GM23248 (cell line): Measurements from ENCODE around the gene TEAD4. TPM values are rescaled to one million over a fixed set of nuclear protein-coding genes. Genes with fewer than 3 reads are reported as not detected.

Experiments used
- DNase-seq: peaks from one replicate; pipeline ENCODE4 v3.0.0-alpha.2; 2015
- H2AFZ ChIP-seq: fragments of 200-600 bp; sonication (generic); 2 replicates; pipeline ENCODE4 v1.6.1; 2016; ENCODE audit warnings: antibody characterized with exemption
- H3F3A ChIP-seq: fragments of 200-600 bp; sonication (generic); 2 replicates; pipeline ENCODE4 v1.6.1; 2016; ENCODE audit warnings: mild to moderate bottlenecking, antibody characterized with exemption, mixed run types; ENCODE audit not compliant: insufficient read depth
- H3K27ac ChIP-seq: fragments of 200-600 bp; sonication (generic); 2 replicates; pipeline ENCODE4 v1.5.1; 2016; ENCODE audit warnings: mild to moderate bottlenecking
- H3K27me3 ChIP-seq: fragments of 200-600 bp; sonication (generic); replicated peaks from 2 replicates; pipeline ENCODE4 v1.6.1; 2016; ENCODE audit warnings: mild to moderate bottlenecking; ENCODE audit not compliant: insufficient read depth
- H3K36me3 ChIP-seq: fragments of 200-600 bp; sonication (generic); 2 replicates; pipeline ENCODE4 v1.6.1; 2016; ENCODE audit warnings: low read depth, mild to moderate bottlenecking
- H3K4me1 ChIP-seq: fragments of 200-600 bp; sonication (generic); 2 replicates; pipeline ENCODE4 v1.6.1; 2016; ENCODE audit warnings: mild to moderate bottlenecking; ENCODE audit not compliant: insufficient read depth
- H3K4me2 ChIP-seq: fragments of 200-600 bp; sonication (generic); one replicate; pipeline ENCODE4 v1.6.1; 2016; ENCODE audit warnings: mild to moderate bottlenecking; ENCODE audit not compliant: unreplicated experiment
- H3K4me3 ChIP-seq: fragments of 200-600 bp; sonication (generic); 2 replicates; pipeline ENCODE4 v1.5.1; 2016; ENCODE audit warnings: mild to moderate bottlenecking
- H3K79me2 ChIP-seq: fragments of 200-600 bp; sonication (generic); 2 replicates; pipeline ENCODE4 v1.6.1; 2016; ENCODE audit warnings: mild to moderate bottlenecking; ENCODE audit not compliant: insufficient read depth
- H3K9ac ChIP-seq: fragments of 200-600 bp; sonication (generic); 2 replicates; pipeline ENCODE4 v1.6.1; 2016; ENCODE audit warnings: mild to moderate bottlenecking
- H3K9me2 ChIP-seq: fragments of 200-600 bp; sonication (generic); 2 replicates; pipeline ENCODE4 v1.6.1; 2016; ENCODE audit warnings: mixed run types, mild to moderate bottlenecking, moderate library complexity; ENCODE audit not compliant: insufficient read depth
- H3K9me3 ChIP-seq: fragments of 200-600 bp; sonication (generic); one replicate; pipeline ENCODE4 v1.6.1; 2017; ENCODE audit warnings: low read depth
- H4K20me1 ChIP-seq: fragments of 200-600 bp; sonication (generic); 2 replicates; pipeline ENCODE4 v1.6.0; 2016; ENCODE audit not compliant: insufficient read depth
- EZH2 ChIP-seq: fragments of 200-600 bp; sonication (generic); IDR thresholded peaks from 2 replicates; pipeline ENCODE4 v1.6.1; 2018; ENCODE audit warnings: antibody characterized with exemption, mild to moderate bottlenecking; ENCODE audit not compliant: insufficient read depth, poor library complexity, severe bottlenecking
- EZH2phosphoT487 ChIP-seq: fragments of 200-600 bp; sonication (generic); IDR thresholded peaks from 2 replicates; pipeline ENCODE4 v1.6.1; 2018; ENCODE audit warnings: antibody characterized with exemption, moderate library complexity, mild to moderate bottlenecking, low read depth; ENCODE audit not compliant: insufficient read depth
- WGBS, 2 experiments: methylation state at CpG; one replicate each; pipeline ENCODE4 v1.1.6; 2015 to 2017; ENCODE audit warnings: low lambda C conversion rate in 2 of 2, low coverage in 1 of 2; ENCODE audit errors: missing lambda C conversion rate in 2 of 2; 5-methylcytosine and 5-hydroxymethylcytosine counted together
- in situ Hi-C: fragments of 300-500 bp; cut with MboI; formaldehyde crosslinking; loops from 2 replicates; pipeline ENCODE4 v1.15.0; 2020
- polyA plus RNA-seq: library from polyadenylated mRNA; unstranded; fragments of >200 nt; fragmentation: Nextera tagmentation; extraction: Ambion mirVana; gene quantifications from 2 replicates; pipeline ENCODE4 v1.2.1, GENCODE V29; 2016
- total RNA-seq: library from RNA; depleted of rRNA; stranded (reverse); fragments of >200 nt; shearing (Covaris generic); gene quantifications from 2 replicates; pipeline ENCODE4 v1.2.3, GENCODE V29; 2014

The TEAD4 gene
- total and polyA plus RNA-seq, 2 experiments from 2014 or later: 13.6 to 13.8 TPM

DNA sequence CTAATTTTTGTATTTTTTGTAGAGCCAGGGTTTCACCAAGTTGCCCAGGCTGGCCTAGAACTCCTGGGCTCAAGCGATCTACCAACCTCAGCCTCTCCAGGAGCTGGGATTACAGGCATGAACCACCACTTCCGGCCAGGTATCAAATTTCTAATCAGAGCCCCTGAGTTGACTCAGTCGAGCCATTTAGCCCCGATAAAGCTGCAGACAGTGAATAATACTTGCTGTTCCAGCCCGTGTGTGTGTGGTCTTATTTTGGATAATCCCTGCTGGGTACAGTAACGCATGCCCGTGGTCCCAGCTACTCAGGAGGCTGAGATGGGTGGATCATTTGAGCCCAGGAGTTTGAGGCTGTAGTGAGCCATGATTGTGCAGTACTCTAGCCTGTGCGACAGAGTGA lies 57.0 kb downstream of the TEAD4 start:
- Histone ChIP-seq H3K9me2 (no peaks in the 10 kb centered on the region), H3K27me3 (no peaks in the 10 kb centered on the region), H3K79me2 (no peaks in the 10 kb centered on the region), H2AFZ (no peak overlapping the region), H3K36me3 (no peaks in the 10 kb centered on the region), H3K27ac (no peak overlapping the region), H3K9ac (no peak overlapping the region), H3K4me3 (no peak overlapping the region), H3K4me1 (0 out of 2 replicates have a peak, but pooled peaks cover 4% of the 10 kb centered on the region), H4K20me1 (no peaks in the 10 kb centered on the region), H3F3A (no peaks in the 10 kb centered on the region), H3K4me2 (no peak overlapping the region), H3K9me3 (no peaks in the 10 kb centered on the region)
- in situ Hi-C loops: no loop called here
- WGBS, 2 experiments: 83 to 85% methylated on average over 8 of the region's 8 CpGs
- no peak for TF ChIP-seq EZH2
- no peak for TF ChIP-seq EZH2phosphoT487
- DNase-seq: no peak

DNA sequence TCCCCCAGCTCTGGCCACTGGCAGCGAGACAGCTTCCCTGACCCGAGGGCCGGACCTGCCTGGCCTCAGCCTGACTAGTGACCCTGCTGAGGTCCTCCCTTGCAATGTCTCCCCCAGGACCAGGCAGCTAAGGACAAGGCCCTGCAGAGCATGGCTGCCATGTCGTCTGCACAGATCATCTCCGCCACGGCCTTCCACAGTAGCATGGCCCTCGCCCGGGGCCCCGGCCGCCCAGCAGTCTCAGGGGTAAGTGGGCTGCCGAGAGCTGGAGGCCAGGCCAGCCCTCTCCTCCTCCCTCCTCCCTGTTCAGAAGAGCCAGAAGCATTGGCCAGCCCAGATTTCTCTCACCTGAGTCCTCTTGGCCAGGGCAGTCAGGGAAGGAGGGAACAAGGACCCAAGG lies 58.1 kb downstream of the TEAD4 start:
- Histone ChIP-seq H4K20me1 (no peaks in the 10 kb centered on the region), H3K9me2 (no peaks in the 10 kb centered on the region), H3K27me3 (no peaks in the 10 kb centered on the region), H2AFZ (no peak overlapping the region), H3K4me1 (0 out of 2 replicates have a peak, but pooled peaks cover 4% of the 10 kb centered on the region), H3F3A (no peaks in the 10 kb centered on the region), H3K27ac (no peak overlapping the region), H3K4me3 (no peak overlapping the region), H3K9me3 (no peaks in the 10 kb centered on the region), H3K36me3 (no peaks in the 10 kb centered on the region), H3K79me2 (no peaks in the 10 kb centered on the region), H3K4me2 (no peak overlapping the region), H3K9ac (no peak overlapping the region)
- in situ Hi-C loops: no loop called here
- WGBS, 2 experiments: 96 to 98% methylated on average over 11 of the region's 11 CpGs
- DNase-seq: no peak
- TF ChIP-seq EZH2 (no peak), EZH2phosphoT487 (no peak)

- DNase-seq: no peak
- no peak overlapping the region for H3K27ac ChIP-seq
- TF ChIP-seq EZH2 (no peak), EZH2phosphoT487 (no peak)
- H2AFZ ChIP-seq: no peak overlapping the region
- 92% methylated on average over 15 of the region's 15 CpGs for WGBS, 2 experiments
- no peaks in the 10 kb centered on the region for H4K20me1 ChIP-seq
- H3K4me3 ChIP-seq: no peak overlapping the region
- no peaks in the 10 kb centered on the region for H3K9me2 ChIP-seq
- no peak overlapping the region for H3K4me2 ChIP-seq
- no peaks in the 10 kb centered on the region for H3K9me3 ChIP-seq
- no peaks in the 10 kb centered on the region for H3K36me3 ChIP-seq
- H3K4me1 ChIP-seq: 0 out of 2 replicates have a peak, but pooled peaks cover 4% of the 10 kb centered on the region
- in situ Hi-C loops: no loop called here
- H3K9ac ChIP-seq: no peak overlapping the region
- H3K79me2 ChIP-seq: no peaks in the 10 kb centered on the region
- no peaks in the 10 kb centered on the region for H3K27me3 ChIP-seq
- no peaks in the 10 kb centered on the region for H3F3A ChIP-seq
Observed at GRCh38 chr12:3018284-3019004, 59.2 kb downstream of the TEAD4 start.

DNA sequence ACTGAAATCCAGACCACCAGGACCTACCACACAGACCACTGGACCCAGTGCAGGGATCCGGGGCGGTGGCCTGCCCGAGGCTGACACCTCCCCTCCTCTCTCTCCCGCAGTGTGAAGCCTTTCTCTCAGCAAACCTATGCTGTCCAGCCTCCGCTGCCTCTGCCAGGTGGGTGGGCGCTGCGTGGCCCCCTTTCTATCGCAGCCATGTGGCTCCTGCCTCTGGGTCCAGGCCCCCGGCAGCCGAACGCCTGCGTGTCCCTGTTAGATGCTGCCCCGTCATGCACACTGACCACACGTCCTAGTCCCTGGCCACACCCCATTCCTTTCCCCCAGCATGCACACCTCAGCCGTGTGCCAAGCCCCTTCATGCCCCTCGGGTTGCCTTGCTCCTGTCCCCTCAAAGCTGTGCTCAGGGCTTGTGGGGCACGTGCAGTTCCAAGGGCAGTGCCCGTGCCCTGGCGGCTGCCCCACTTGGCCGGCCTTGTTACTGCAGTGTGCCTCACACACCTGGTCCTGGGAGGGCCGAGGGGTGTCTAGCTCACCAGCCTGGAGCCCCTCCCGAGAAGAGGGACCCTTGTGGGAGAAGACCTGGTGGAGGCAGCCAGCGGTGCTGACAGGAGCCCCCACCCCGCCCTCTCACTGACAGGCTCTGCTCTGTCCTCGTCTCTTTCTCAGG lies 59.9 kb downstream of the TEAD4 start:
- in situ Hi-C loops: no loop called here
- Histone ChIP-seq H3K9me2 (no peaks in the 10 kb centered on the region), H4K20me1 (no peaks in the 10 kb centered on the region), H3F3A (no peaks in the 10 kb centered on the region), H3K79me2 (no peaks in the 10 kb centered on the region), H3K9ac (no peak overlapping the region), H3K9me3 (no peaks in the 10 kb centered on the region), H3K4me2 (no peak overlapping the region), H3K27me3 (no peaks in the 10 kb centered on the region), H3K4me3 (no peak overlapping the region), H3K36me3 (no peaks in the 10 kb centered on the region), H2AFZ (no peak overlapping the region), H3K27ac (no peak overlapping the region), H3K4me1 (no peaks in the 10 kb centered on the region)
- DNase-seq: no peak
- WGBS, 2 experiments: 97% methylated on average over 23 to 25 of the region's 25 CpGs
- TF ChIP-seq EZH2phosphoT487 (no peak), EZH2 (no peak)

GRCh38 chr12:3020399-3020798 lies 61.2 kb downstream of the TEAD4 start:
- Histone ChIP-seq H3K9me3 (no peaks in the 10 kb centered on the region), H2AFZ (no peak overlapping the region), H4K20me1 (no peaks in the 10 kb centered on the region), H3K9me2 (no peaks in the 10 kb centered on the region), H3K4me3 (no peak overlapping the region), H3K4me2 (no peak overlapping the region), H3K36me3 (no peaks in the 10 kb centered on the region), H3F3A (no peaks in the 10 kb centered on the region), H3K79me2 (no peaks in the 10 kb centered on the region), H3K9ac (no peak overlapping the region), H3K27ac (no peak overlapping the region), H3K27me3 (no peaks in the 10 kb centered on the region), H3K4me1 (no peaks in the 10 kb centered on the region)
- 93 to 97% methylated on average over 14 to 16 of the region's 16 CpGs for WGBS, 2 experiments
- no peak for DNase-seq
- in situ Hi-C loops: no loop called here
- no peak for TF ChIP-seq EZH2phosphoT487
- TF ChIP-seq EZH2: no peak
